ENCODE results near the gene SPI1. TPM values are rescaled to one million over a fixed set of nuclear protein-coding genes. Genes with fewer than 3 reads are reported as not detected.

The SPI1 gene
- polyA plus RNA-seq, 1 donor (not counting 4 experiments of a cell fraction or from before 2014, with no cell fraction given) = not detected

- Histone ChIP-seq H3K36me3 (ENCODE audit: control insufficient read depth in 2 of 2, extremely low read depth in 1 of 2, insufficient read depth in 2 of 2, low read length in 2 of 2) (no peaks in the 10 kb centered on the region), H3K9me1 (ENCODE audit: control insufficient read depth, extremely low read depth, insufficient read depth, low read length) (no peaks in the 10 kb centered on the region), H3K27ac (ENCODE audit: control insufficient read depth, insufficient read depth, low read length) (no peak overlapping the region), H4K20me1 (ENCODE audit: control insufficient read depth, extremely low read depth, insufficient read depth, low read length) (no peaks in the 10 kb centered on the region), H3K27me3 (ENCODE audit: control insufficient read depth, extremely low read depth, insufficient read depth, low read length) (no peaks in the 10 kb centered on the region), H2AFZ (ENCODE audit: control insufficient read depth, low read length) (no peak overlapping the region), H3K4me1 (ENCODE audit: control insufficient read depth, extremely low read depth, insufficient read depth, low read length) (peaks cover 6% of the 10 kb centered on the region), H3K4me3 (ENCODE audit: control insufficient read depth in 2 of 3, extremely low read depth in 1 of 3, insufficient read depth in 2 of 3, low read depth in 1 of 3, low read length in 3 of 3) (no peak overlapping the region), H3K79me2 (ENCODE audit: control insufficient read depth, insufficient read depth, low read length) (no peaks in the 10 kb centered on the region), H3K9ac (ENCODE audit: control insufficient read depth, extremely low read depth, insufficient read depth, low read length) (no peak overlapping the region), H3K4me2 (ENCODE audit: control insufficient read depth, extremely low read depth, insufficient read depth, low read depth, low read length) (no peak overlapping the region), H3K9me3 (ENCODE audit: control insufficient read depth, low read depth, low read length) (no peaks in the 10 kb centered on the region)
- dilution Hi-C loops (cut with MboI; ENCODE audit: extremely low pct_ligation_motif_present, low sequenced_read_pairs) = no loop called here
- DNase-seq (ENCODE audit: low read depth, low spot score) (no peak), FAIRE-seq (no peak)
- TF ChIP-seq, protein P1, sequence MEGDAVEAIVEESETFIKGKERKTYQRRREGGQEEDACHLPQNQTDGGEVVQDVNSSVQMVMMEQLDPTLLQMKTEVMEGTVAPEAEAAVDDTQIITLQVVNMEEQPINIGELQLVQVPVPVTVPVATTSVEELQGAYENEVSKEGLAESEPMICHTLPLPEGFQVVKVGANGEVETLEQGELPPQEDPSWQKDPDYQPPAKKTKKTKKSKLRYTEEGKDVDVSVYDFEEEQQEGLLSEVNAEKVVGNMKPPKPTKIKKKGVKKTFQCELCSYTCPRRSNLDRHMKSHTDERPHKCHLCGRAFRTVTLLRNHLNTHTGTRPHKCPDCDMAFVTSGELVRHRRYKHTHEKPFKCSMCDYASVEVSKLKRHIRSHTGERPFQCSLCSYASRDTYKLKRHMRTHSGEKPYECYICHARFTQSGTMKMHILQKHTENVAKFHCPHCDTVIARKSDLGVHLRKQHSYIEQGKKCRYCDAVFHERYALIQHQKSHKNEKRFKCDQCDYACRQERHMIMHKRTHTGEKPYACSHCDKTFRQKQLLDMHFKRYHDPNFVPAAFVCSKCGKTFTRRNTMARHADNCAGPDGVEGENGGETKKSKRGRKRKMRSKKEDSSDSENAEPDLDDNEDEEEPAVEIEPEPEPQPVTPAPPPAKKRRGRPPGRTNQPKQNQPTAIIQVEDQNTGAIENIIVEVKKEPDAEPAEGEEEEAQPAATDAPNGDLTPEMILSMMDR (optimal IDR thresholded peaks at IDR 0.05 in 1 of 3, IDR thresholded peaks at IDR 0.05 in 1 of 3, conservative IDR thresholded peaks at IDR 0.05 in 1 of 3; ENCODE audit: extremely low read depth in 1 of 3, insufficient read depth in 2 of 3, low read length in 3 of 3) = no peak
- TF ChIP-seq EZH2 (IDR thresholded peaks at IDR 0.05; ENCODE audit: low read length) = no peak
Measured at GRCh38 chr11:47360341-47360740, 18.0 kb downstream of the SPI1 start.

GRCh38 chr11:47359586-47359985, 18.8 kb downstream of the SPI1 start:
- H2AFZ ChIP-seq (ENCODE audit: control insufficient read depth, low read length) = no peak overlapping the region
- H3K79me2 ChIP-seq (ENCODE audit: control insufficient read depth, insufficient read depth, low read length) = no peaks in the 10 kb centered on the region
- no peaks in the 10 kb centered on the region for H3K9me3 ChIP-seq (ENCODE audit: control insufficient read depth, low read depth, low read length)
- peaks cover 6% of the 10 kb centered on the region for H3K4me1 ChIP-seq (ENCODE audit: control insufficient read depth, extremely low read depth, insufficient read depth, low read length)
- H3K27ac ChIP-seq (ENCODE audit: control insufficient read depth, insufficient read depth, low read length) = no peak overlapping the region
- H3K9ac ChIP-seq (ENCODE audit: control insufficient read depth, extremely low read depth, insufficient read depth, low read length) = no peak overlapping the region
- dilution Hi-C loops (cut with MboI; ENCODE audit: extremely low pct_ligation_motif_present, low sequenced_read_pairs) = no loop called here
- no peaks in the 10 kb centered on the region for H3K36me3 ChIP-seq (ENCODE audit: control insufficient read depth in 2 of 2, extremely low read depth in 1 of 2, insufficient read depth in 2 of 2, low read length in 2 of 2)
- no peaks in the 10 kb centered on the region for H3K27me3 ChIP-seq (ENCODE audit: control insufficient read depth, extremely low read depth, insufficient read depth, low read length)
- FAIRE-seq (no peak), DNase-seq (ENCODE audit: low read depth, low spot score) (no peak)
- no peak overlapping the region for H3K4me2 ChIP-seq (ENCODE audit: control insufficient read depth, extremely low read depth, insufficient read depth, low read depth, low read length)
- H3K4me3 ChIP-seq (ENCODE audit: control insufficient read depth in 2 of 3, extremely low read depth in 1 of 3, insufficient read depth in 2 of 3, low read depth in 1 of 3, low read length in 3 of 3) = no peak overlapping the region
- no peaks in the 10 kb centered on the region for H4K20me1 ChIP-seq (ENCODE audit: control insufficient read depth, extremely low read depth, insufficient read depth, low read length)
- no peak for TF ChIP-seq EZH2 (IDR thresholded peaks at IDR 0.05; ENCODE audit: low read length)
- TF ChIP-seq, protein P1 (optimal IDR thresholded peaks at IDR 0.05 in 1 of 3, IDR thresholded peaks at IDR 0.05 in 1 of 3, conservative IDR thresholded peaks at IDR 0.05 in 1 of 3; ENCODE audit: extremely low read depth in 1 of 3, insufficient read depth in 2 of 3, low read length in 3 of 3) = no peak
- H3K9me1 ChIP-seq (ENCODE audit: control insufficient read depth, extremely low read depth, insufficient read depth, low read length) = no peaks in the 10 kb centered on the region

All from keratinocyte (primary cell).